ENCODE results near the gene MEMO1. TPM values are rescaled to one million over a fixed set of nuclear protein-coding genes. Genes with fewer than 3 reads are reported as not detected.

The MEMO1 gene
- total RNA-seq, 1 experiment from 2014 or later, result 49.5 TPM

DNA sequence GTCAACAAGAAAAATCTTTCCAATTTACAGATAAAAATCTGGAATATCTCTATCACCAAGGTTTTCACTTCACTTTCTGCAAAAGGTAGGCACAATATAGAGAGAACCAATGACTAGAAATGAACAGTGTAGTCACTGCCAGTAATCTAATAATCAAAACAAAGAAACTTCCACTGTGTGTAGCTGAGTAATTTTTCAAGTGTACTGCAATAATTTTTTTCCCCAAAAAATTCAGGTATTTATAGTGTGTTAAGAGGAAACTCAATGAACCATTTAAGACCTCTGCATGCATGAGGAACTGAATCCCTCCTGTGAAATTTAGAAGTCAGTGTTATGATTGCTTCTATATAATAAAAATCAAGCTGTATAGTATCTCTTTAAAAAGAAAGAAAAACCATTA lies 121.8 kb downstream of the MEMO1 start:
- Histone ChIP-seq H3K9ac (ENCODE audit: low read length) (no peak overlapping the region), H3F3A (ENCODE audit: low read length, unreplicated experiment) (no peaks in the 10 kb centered on the region), H3K4me3 (ENCODE audit: low read length) (no peak overlapping the region), H3K79me2 (ENCODE audit: low read length) (no peaks in the 10 kb centered on the region), H3K27ac (ENCODE audit: low read length) (no peak overlapping the region), H2AFZ (ENCODE audit: low read length) (no peak overlapping the region), H3K9me3 (ENCODE audit: low read length) (no peaks in the 10 kb centered on the region), H3K4me2 (ENCODE audit: low read length) (no peak overlapping the region), H4K20me1 (ENCODE audit: low read length) (no peaks in the 10 kb centered on the region), H3K4me1 (ENCODE audit: insufficient read depth, low read length) (no peaks in the 10 kb centered on the region), H3K27me3 (ENCODE audit: low read length) (no peaks in the 10 kb centered on the region), H3K36me3 (ENCODE audit: low read depth, low read length) (peaks cover 2% of the 10 kb centered on the region; the same call in 1 of the 2 replicates), H3K9me2 (replicated peaks; ENCODE audit: low read length) (no peaks in the 10 kb centered on the region)
- ChIA-PET POLR2A (ENCODE audit: unreplicated experiment) (no interaction called here), CTCF (no interaction called here)
- TF ChIP-seq EZH2 (IDR thresholded peaks at IDR 0.05; ENCODE audit: low read length, unreplicated experiment) (no peak), CTCF (conservative IDR thresholded peaks at IDR 0.05; ENCODE audit: low read depth, low read length) (no peak), EZH2phosphoT487 (IDR thresholded peaks at IDR 0.05; ENCODE audit: borderline replicate concordance, low read length) (no peak)
- BruUV-seq (replicated peaks), result no TSS peak
- ATAC-seq (no peak), DNase-seq (no peak)
- intact Hi-C loops (cut with micrococcal nuclease), result loop anchor here (5.0 kb wide), 1 partner anchor 118 kb away; no protein-coding TSS in a partner anchor

GRCh38 chr2:31888550-31888949 lies 122.3 kb downstream of the MEMO1 start:
- CTCF ChIA-PET, result no interaction called here

More at GRCh38 chr2:31888550-31888949, 122.3 kb downstream of the MEMO1 start:
- H4K20me1 ChIP-seq (ENCODE audit: low read length), result no peaks in the 10 kb centered on the region
- POLR2A ChIA-PET (ENCODE audit: unreplicated experiment), result no interaction called here
- intact Hi-C loops (cut with micrococcal nuclease), result loop anchor here (5.0 kb wide), 1 partner anchor 119 kb away; no protein-coding TSS in a partner anchor
- H3K4me2 ChIP-seq (ENCODE audit: low read length), result no peak overlapping the region
- no peak overlapping the region for H2AFZ ChIP-seq (ENCODE audit: low read length)
- H3K27ac ChIP-seq (ENCODE audit: low read length), result no peak overlapping the region
- no peak for DNase-seq
- H3K4me1 ChIP-seq (ENCODE audit: insufficient read depth, low read length), result no peaks in the 10 kb centered on the region
- H3K9me3 ChIP-seq (ENCODE audit: low read length), result no peaks in the 10 kb centered on the region
- no peak for ATAC-seq
- H3K27me3 ChIP-seq (ENCODE audit: low read length), result no peaks in the 10 kb centered on the region
- H3K4me3 ChIP-seq (ENCODE audit: low read length), result no peak overlapping the region
- no TSS peak for BruUV-seq (replicated peaks)
- H3K9ac ChIP-seq (ENCODE audit: low read length), result no peak overlapping the region
- H3K9me2 ChIP-seq (replicated peaks; ENCODE audit: low read length), result no peaks in the 10 kb centered on the region
- peaks cover 2% of the 10 kb centered on the region; the same call in 1 of the 2 replicates for H3K36me3 ChIP-seq (ENCODE audit: low read depth, low read length)
- no peaks in the 10 kb centered on the region for H3K79me2 ChIP-seq (ENCODE audit: low read length)
- TF ChIP-seq EZH2 (IDR thresholded peaks at IDR 0.05; ENCODE audit: low read length, unreplicated experiment), result no peak
- TF ChIP-seq CTCF (conservative IDR thresholded peaks at IDR 0.05; ENCODE audit: low read depth, low read length), result no peak
- no peak for TF ChIP-seq EZH2phosphoT487 (IDR thresholded peaks at IDR 0.05; ENCODE audit: borderline replicate concordance, low read length)
- H3F3A ChIP-seq (ENCODE audit: low read length, unreplicated experiment), result no peaks in the 10 kb centered on the region

Data from PC-3 (cell line).